Lower leg skin (tissue), 4 donors: ENCODE measurements around the gene RFXANK. TPM values are rescaled to one million over a fixed set of nuclear protein-coding genes. Genes with fewer than 3 reads are reported as not detected.
A peak's percentile ranks its signal among the peaks of the same experiment; 100 is the strongest.

Experiments
- DNase-seq, 2 donors: peaks; one replicate each; pipeline ENCODE4 v3.0.0-alpha.2; 2019; ENCODE audit warnings: low spot score in 2 of 2
- H3K4me3 ChIP-seq: fragments of 200-600 bp; sonication (generic); 2 replicates; pipeline ENCODE4 v1.5.1; 2017; ENCODE audit warnings: mild to moderate bottlenecking, low read depth; ENCODE audit not compliant: poor library complexity, severe bottlenecking
- POLR2A ChIP-seq, 2 donors: fragments of 450-650 bp; IDR thresholded peaks; one replicate each; pipeline ENCODE4 v1.6.1; 2016 to 2017; ENCODE audit warnings: antibody characterized with exemption in 2 of 2, mild to moderate bottlenecking in 1 of 2, moderate library complexity in 1 of 2
- WGBS, 2 donors: methylation state at CpG; one replicate each; pipeline ENCODE4 v1.1.5; 2018; 5-methylcytosine and 5-hydroxymethylcytosine counted together
- intact Hi-C: fragments of 100-400 bp; cut with DNase I; formaldehyde crosslinking; loops from one replicate; pipeline ENCODE4 v1.15.0; 2023; ENCODE audit warnings: low total_unique reads
- total RNA-seq, 4 donors: library from RNA; depleted of rRNA; stranded (reverse); fragments of >200 nt; gene quantifications; one replicate each; pipeline ENCODE4 v1.1.0, GENCODE V29; 2016
- TF ChIP-seq, protein P1 (sequence below), 3 donors: fragments of 450-650 bp; IDR thresholded peaks; one replicate each; pipeline ENCODE4 v1.5.1; 2016; ENCODE audit warnings: antibody characterized with exemption in 3 of 3, mild to moderate bottlenecking in 3 of 3, moderate library complexity in 2 of 3

RFXANK gene
- total RNA-seq, 4 donors from 2014 or later = 40.1 to 59.0 (median 48.8) TPM

DNA sequence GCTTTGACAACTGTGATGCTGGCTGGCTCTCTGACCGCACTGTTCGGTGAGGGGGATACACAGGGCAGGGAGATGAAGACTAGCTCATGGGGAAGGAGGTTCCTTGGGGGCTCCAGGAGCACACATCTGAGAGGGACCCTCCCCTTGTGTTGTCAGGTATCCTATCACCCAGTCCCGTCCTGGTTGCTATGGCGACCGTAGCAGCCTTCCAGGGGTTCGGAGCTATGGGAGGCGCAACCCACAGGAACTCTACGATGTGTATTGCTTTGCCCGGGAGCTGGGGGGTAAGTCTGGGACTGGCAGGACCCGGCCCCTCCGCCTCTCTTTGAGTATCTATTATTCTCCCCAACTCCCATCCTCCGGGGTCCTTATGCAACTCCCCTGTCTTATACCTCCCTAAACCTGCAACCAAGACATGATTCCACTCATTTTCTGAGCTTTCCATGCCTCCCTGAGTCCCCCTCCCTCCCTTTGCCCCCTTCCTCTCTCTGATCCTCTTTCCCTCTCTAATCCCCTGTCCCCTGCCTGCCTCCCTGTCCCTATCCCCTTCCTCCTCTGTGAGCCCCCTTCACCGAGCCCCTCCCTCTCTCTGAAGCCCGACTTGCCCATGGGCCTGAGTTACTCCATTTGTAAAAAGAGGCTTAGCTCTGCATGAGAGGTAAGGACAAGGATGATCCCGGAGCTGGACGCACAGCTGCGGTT, 32.2 kb downstream of the RFXANK start:
- WGBS, 2 donors = 64 to 73% methylated on average over 17 of the region's 17 CpGs
- TF ChIP-seq, protein P1, sequence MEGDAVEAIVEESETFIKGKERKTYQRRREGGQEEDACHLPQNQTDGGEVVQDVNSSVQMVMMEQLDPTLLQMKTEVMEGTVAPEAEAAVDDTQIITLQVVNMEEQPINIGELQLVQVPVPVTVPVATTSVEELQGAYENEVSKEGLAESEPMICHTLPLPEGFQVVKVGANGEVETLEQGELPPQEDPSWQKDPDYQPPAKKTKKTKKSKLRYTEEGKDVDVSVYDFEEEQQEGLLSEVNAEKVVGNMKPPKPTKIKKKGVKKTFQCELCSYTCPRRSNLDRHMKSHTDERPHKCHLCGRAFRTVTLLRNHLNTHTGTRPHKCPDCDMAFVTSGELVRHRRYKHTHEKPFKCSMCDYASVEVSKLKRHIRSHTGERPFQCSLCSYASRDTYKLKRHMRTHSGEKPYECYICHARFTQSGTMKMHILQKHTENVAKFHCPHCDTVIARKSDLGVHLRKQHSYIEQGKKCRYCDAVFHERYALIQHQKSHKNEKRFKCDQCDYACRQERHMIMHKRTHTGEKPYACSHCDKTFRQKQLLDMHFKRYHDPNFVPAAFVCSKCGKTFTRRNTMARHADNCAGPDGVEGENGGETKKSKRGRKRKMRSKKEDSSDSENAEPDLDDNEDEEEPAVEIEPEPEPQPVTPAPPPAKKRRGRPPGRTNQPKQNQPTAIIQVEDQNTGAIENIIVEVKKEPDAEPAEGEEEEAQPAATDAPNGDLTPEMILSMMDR (IDR thresholded peaks at IDR 0.05) = no peak
- TF ChIP-seq POLR2A (IDR thresholded peaks at IDR 0.05) = no peak
- DNase-seq = no peak
- intact Hi-C loops = no loop called here
- no peak overlapping the region for H3K4me3 ChIP-seq

DNA sequence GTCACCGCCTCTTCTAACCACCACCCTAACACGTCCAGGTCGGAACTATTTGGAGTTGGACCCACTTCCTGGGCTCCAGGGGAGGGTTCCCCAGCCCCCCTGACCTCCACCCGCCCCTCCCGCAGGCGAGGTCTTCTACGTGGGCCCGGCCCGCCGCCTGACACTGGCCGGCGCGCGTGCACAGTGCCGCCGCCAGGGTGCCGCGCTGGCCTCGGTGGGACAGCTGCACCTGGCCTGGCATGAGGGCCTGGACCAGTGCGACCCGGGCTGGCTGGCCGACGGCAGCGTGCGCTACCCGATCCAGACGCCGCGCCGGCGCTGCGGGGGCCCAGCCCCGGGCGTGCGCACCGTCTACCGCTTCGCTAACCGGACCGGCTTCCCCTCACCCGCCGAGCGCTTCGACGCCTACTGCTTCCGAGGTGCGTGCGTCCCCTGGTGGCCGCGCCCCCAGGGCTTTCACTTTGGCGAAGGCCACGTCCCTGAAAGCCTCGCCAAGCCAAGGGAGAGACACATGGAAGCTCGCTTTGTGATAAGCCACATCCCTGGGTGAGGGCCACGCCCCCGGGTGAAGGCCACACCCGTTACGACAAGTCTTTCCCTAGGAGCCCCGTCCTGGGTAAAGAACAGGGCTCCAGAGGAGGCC, 32.9 kb downstream of the RFXANK start:
- TF ChIP-seq POLR2A (IDR thresholded peaks at IDR 0.05) = no peak
- TF ChIP-seq, protein P1 (IDR thresholded peaks at IDR 0.05) = peak in 1 of 3 donors; percentile 13
- peak; percentile 31 to 88 for DNase-seq
- WGBS, 2 donors = 3 to 11% methylated on average over 8 to 51 of the region's 59 CpGs

DNA sequence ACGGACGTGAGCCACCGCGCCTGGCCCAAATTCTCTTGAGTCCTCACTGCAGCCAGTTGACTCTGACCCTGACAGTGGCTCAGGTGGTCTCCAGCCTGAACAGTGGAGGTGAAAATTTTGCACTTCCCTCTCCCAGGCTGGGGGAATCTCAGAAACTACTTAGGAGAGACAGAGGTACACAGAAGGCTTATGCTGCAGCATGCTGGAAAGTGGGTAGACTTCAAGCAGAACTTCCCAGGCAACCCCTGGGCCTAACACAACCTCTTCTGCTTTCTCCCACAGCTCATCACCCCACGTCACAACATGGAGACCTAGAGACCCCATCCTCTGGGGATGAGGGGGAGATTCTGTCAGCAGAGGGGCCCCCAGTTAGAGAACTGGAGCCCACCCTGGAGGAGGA, 34.1 kb downstream of the RFXANK start:
- intact Hi-C loops = no loop called here
- WGBS, 2 donors = 80 to 82% methylated on average over 5 of the region's 5 CpGs
- H3K4me3 ChIP-seq = no peak overlapping the region
- no peak for DNase-seq
- TF ChIP-seq POLR2A (IDR thresholded peaks at IDR 0.05) = no peak
- TF ChIP-seq, protein P1 (IDR thresholded peaks at IDR 0.05) = no peak

More for the DNA sequence above, 32.9 kb downstream of the RFXANK start:
- intact Hi-C loops = no loop called here
- no peak overlapping the region for H3K4me3 ChIP-seq

DNA sequence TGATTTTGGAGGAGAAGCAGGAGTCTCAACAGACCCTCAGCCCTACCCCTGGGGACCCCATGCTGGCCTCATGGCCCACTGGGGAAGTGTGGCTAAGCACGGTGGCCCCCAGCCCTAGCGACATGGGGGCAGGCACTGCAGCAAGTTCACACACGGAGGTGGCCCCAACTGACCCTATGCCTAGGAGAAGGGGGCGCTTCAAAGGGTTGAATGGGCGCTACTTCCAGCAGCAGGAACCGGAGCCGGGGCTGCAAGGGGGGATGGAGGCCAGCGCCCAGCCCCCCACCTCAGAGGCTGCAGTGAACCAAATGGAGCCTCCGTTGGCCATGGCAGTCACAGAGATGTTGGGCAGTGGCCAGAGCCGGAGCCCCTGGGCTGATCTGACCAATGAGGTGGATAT, 34.6 kb downstream of the RFXANK start:
- intact Hi-C loops = no loop called here
- TF ChIP-seq, protein P1 (IDR thresholded peaks at IDR 0.05) = no peak
- no peak for TF ChIP-seq POLR2A (IDR thresholded peaks at IDR 0.05)
- DNase-seq = no peak
- no peak overlapping the region for H3K4me3 ChIP-seq
- 66 to 69% methylated on average over 10 of the region's 10 CpGs for WGBS, 2 donors

DNA sequence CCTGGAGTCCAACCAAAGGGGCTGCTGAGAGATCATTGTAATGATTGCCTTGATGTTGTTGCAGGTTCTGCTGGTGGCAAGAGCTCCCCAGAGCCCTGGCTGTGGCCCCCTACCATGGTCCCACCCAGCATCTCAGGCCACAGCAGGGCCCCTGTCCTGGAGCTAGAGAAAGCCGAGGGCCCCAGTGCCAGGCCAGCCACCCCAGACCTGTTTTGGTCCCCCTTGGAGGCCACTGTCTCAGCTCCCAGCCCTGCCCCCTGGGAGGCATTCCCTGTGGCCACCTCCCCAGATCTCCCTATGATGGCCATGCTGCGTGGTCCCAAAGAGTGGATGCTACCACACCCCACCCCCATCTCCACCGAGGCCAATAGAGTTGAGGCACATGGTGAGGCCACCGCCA, 35.2 kb downstream of the RFXANK start:
- intact Hi-C loops = no loop called here
- DNase-seq = no peak
- WGBS, 2 donors = 89 to 92% methylated on average over 2 to 4 of the region's 4 CpGs
- TF ChIP-seq POLR2A (IDR thresholded peaks at IDR 0.05) = no peak
- TF ChIP-seq, protein P1 (IDR thresholded peaks at IDR 0.05) = no peak
- H3K4me3 ChIP-seq = no peak overlapping the region
